GM10248 (cell line): ENCODE measurements around the gene VWF.

ENCODE experiments used
- CTCF ChIA-PET: fragments of 300-600 bp; sonication (Branson Sonifier 250); formaldehyde crosslinking; extraction: SDS; loops from one replicate; lab custom pipeline; 2021; ENCODE audit warnings: antibody characterized with exemption; lab: Yijun Ruan, JAX
- POLR2A ChIA-PET: fragments of 350-650 bp; sonication (Branson Sonifier 250); formaldehyde crosslinking; extraction: SDS; loops from one replicate; lab custom pipeline; 2020; ENCODE audit warnings: antibody characterized with exemption; lab: Yijun Ruan, JAX
- DNase-seq: peaks from one replicate; pipeline ENCODE4 v3.0.0; 2012; ENCODE audit errors: extremely low spot score
- TF ChIP-seq, protein P1 (sequence below): IDR thresholded peaks from 2 replicates; pipeline ENCODE4 v1.5.1; 2012; ENCODE audit warnings: mild to moderate bottlenecking, low read depth; ENCODE audit errors: extremely low read depth, missing control alignments, control extremely low read depth

The VWF gene

DNA sequence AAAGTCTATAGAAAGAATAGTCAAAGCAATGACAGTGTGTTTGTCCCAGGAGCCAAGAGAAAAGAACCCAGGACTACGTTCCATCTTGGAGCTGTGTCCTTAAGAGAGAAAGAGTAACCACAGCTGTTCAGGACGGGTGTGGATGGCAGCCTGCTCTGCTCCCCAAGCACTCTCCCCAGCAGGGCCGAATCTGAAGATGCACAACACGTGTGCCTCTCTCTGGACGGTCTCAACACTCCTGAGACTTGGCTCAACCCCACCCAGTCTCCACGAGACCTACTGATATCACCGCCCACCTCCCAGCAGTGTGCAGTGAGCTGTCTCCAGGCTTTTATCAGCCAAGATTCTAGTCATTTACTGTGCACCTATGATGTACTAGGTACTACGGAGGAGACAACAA lies 152.1 kb downstream of the VWF start:
- CTCF ChIA-PET: interaction anchor here (1.3 to 1.7 kb wide), 2 partner anchors 16 to 66 kb away, joined by 4 to 6 read pairs; no protein-coding TSS in a partner anchor
- no peak for DNase-seq
- POLR2A ChIA-PET: no interaction called here
- TF ChIP-seq, protein P1, sequence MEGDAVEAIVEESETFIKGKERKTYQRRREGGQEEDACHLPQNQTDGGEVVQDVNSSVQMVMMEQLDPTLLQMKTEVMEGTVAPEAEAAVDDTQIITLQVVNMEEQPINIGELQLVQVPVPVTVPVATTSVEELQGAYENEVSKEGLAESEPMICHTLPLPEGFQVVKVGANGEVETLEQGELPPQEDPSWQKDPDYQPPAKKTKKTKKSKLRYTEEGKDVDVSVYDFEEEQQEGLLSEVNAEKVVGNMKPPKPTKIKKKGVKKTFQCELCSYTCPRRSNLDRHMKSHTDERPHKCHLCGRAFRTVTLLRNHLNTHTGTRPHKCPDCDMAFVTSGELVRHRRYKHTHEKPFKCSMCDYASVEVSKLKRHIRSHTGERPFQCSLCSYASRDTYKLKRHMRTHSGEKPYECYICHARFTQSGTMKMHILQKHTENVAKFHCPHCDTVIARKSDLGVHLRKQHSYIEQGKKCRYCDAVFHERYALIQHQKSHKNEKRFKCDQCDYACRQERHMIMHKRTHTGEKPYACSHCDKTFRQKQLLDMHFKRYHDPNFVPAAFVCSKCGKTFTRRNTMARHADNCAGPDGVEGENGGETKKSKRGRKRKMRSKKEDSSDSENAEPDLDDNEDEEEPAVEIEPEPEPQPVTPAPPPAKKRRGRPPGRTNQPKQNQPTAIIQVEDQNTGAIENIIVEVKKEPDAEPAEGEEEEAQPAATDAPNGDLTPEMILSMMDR: no peak

DNA sequence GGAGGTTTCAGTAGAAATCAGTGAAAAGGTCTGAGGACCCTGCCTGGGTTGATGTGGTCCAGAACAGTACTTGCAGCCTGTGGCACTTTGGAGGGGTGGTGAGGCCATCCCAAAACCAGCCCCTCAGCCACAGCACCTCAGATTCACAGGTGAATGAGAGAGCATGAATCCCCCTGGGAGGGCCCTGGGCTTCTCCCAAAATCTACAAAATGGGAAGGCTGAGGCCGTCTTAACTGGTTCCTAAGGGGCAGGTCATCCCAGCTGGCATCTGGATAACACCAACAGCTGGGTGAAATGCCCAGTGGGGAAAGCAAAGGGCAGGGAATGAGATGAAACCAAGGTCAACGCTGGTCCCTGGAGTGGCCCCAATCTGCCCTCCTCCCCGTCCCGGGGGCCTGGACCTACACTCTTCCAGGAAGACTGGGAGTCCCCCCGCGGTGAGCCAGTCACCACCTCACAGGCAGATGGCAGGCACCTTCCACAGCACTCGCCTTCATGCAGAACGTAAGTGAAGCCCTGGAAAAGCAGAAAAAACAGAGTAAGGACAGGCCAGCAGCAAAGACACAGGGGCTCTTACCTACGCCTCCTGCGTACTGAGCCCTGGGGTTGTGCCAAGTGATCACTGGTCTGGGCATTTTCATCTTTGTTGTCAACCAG lies 153.1 kb downstream of the VWF start:
- CTCF ChIA-PET: interaction anchor here (1.0 kb wide), 1 partner anchor 18 kb away, joined by 3 read pairs; no protein-coding TSS in a partner anchor
- POLR2A ChIA-PET: no interaction called here

DNA sequence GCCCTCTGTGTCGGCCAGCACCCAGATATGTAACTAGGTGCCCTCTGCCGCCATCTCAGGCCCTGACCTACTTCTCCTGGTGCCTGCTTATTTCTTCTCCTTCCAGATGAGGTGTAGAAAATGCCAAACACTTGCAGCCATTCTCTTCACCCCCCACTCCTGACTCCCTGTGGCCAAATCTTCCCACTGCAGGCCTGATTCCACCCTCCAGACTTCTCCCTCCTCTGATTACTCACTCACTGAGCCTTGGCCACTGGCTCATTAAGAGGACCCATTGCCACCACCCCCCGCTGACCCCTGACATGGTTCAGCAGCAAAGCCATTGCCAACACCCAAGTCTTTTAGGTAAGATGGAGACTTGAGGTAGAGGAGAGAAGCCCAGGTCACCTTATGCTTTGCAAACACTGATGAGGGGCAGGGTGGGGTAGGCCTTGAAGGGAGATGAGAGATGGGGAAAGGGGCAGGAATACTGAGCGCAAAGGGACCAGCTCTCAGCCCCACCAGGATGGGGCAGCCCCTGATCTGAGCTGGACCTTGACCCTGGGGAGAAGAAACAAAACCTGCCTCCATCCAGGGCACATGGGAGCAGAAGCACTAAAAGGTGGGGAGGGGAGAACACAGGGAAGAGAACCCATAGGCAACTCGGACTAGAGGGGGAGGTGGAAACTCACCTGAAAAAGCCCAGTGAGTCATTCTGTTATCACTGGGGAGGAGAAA lies 154.3 kb downstream of the VWF start:
- ChIA-PET POLR2A (no interaction called here), CTCF (interaction anchor here (1.2 kb wide), 2 partner anchors 68 to 314 kb away, joined by 3 read pairs; no protein-coding TSS in a partner anchor)
- TF ChIP-seq, protein P1: no peak
- DNase-seq: no peak

More for the DNA sequence above, 153.1 kb downstream of the VWF start:
- TF ChIP-seq, protein P1: no peak
- DNase-seq: no peak

- ChIA-PET CTCF (interaction anchor here (1.2 kb wide), 2 partner anchors 68 to 315 kb away, joined by 3 read pairs; no protein-coding TSS in a partner anchor), POLR2A (no interaction called here)
- DNase-seq: no peak
- TF ChIP-seq, protein P1: no peak
Observed at GRCh38 chr12:5969156-5969973, 155.1 kb downstream of the VWF start.

DNA sequence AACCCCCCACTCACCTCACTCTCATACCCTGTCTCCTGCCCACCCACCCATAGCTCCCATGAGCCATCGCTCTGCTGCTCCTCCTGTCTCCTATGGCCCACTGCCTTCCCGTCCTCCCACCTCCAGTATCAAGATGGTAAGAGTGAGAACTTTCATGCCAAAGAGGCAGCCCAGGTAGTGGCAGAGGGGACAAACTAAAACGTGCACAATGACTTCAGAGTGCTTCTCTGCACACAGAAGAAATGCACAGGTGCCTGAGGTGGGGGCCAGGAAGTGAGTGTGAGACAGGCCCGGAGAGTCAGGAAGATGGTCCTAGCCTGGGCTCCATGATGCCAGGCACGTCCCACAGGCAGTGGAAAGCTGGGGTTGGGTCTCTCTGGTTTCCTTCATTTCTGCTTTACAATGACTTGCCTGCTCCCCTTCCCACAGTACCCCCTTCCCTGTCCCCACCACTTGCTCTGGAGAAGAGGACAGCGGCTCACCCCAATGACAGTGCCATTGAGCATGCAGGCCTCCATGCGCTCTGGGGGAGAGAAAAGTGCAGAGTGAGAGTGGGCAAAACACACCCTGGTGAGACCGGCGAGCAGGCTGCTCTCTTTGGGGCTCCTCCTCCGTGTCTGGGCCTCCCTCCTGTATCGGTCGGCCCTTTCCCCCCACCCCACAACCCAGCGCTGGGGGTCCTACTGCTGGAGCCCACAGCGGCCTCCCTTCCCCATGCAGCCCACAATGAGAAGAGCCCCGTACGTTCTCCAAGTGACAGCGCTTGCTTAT lies 156.6 kb downstream of the VWF start:
- TF ChIP-seq, protein P1: no peak
- CTCF ChIA-PET: interaction anchor here (1.2 to 1.7 kb wide), 2 partner anchors 15 to 20 kb away, joined by 3 to 10 read pairs; no protein-coding TSS in a partner anchor
- POLR2A ChIA-PET: no interaction called here
- no peak for DNase-seq
